ENCODE measurements around the gene TMEM51. TPM values are rescaled to one million over a fixed set of nuclear protein-coding genes. Genes with fewer than 3 reads are reported as not detected.
A peak's percentile ranks its signal among the peaks of the same experiment; 100 is the strongest.

The TMEM51 gene
- total and polyA plus RNA-seq, 2 of the 13 experiments (the other 11 are each of a cell fraction or from before 2014, with no cell fraction given): 12.2 to 22.3 TPM

GRCh38 chr1:15261155-15262002 is 107.8 kb downstream of the TMEM51 start:
- Histone ChIP-seq H3K79me2 (ENCODE audit: insufficient read depth, low read length) (no peaks in the 10 kb centered on the region), H3K9ac (ENCODE audit: insufficient read depth, low read depth, low read length) (no peak overlapping the region), H3K27me3 (ENCODE audit: control insufficient read depth in 1 of 2, insufficient read depth in 2 of 2, low read length in 2 of 2) (peaks cover 0 to 6% of the 10 kb centered on the region in 2 experiments; a peak in 2 of 5 replicates), H3K9me3 (ENCODE audit: low read length) (0 out of 2 replicates have a peak, but pooled peaks cover 5% of the 10 kb centered on the region), H2AFZ (ENCODE audit: low read length) (peak overlapping the region; percentile 45), H3K36me3 (replicated peaks in 1 of 2; ENCODE audit: control insufficient read depth in 1 of 2, insufficient read depth in 2 of 2, low read length in 2 of 2) (no peaks in the 10 kb centered on the region), H3K4me2 (ENCODE audit: low read depth, low read length) (peak overlapping the region; percentile 60), H3K27ac (ENCODE audit: extremely low read length, insufficient read depth, low read length) (no peak overlapping the region), H3K4me3 (replicated peaks in 1 of 3; ENCODE audit: insufficient read depth in 1 of 3, low read depth in 2 of 3, low read length in 3 of 3) (peak overlapping the region in 1 of 3 experiments; percentile 41; a peak in 2 of 6 replicates), H3K4me1 (ENCODE audit: insufficient read depth, low read length) (peaks cover 30% of the 10 kb centered on the region), H4K20me1 (ENCODE audit: insufficient read depth, low read length) (no peaks in the 10 kb centered on the region)
- DNase-seq (ENCODE audit: low spot score) (peak; percentile 68), ATAC-seq (peak; percentile 82), FAIRE-seq (no peak)
- BruUV-seq (replicated peaks): no TSS peak
- ChIA-PET POLR2A (interaction anchor here (0.8 kb wide), 1 partner anchor 109 kb away, joined by 3 read pairs; no protein-coding TSS in a partner anchor), CTCF (ENCODE audit: low intra/inter-chr PET ratio, low total read pairs) (no interaction called here)
- in situ Hi-C loops (cut with HindIII; ENCODE audit: extremely low pct_ligation_motif_present, low pct_unique_long_range_greater_than_20kb): no loop called here
- 18% methylated on average over 20 of the region's 20 CpGs for WGBS (ENCODE audit: low lambda C conversion rate)
- intact Hi-C loops (cut with micrococcal nuclease; ENCODE audit: unreplicated experiment): no loop called here
- TF ChIP-seq ZNF3 (CRISPR knock-in tag; IDR thresholded peaks at IDR 0.05) (peak; percentile 71), ZNF556 (CRISPR knock-in tag; IDR thresholded peaks at IDR 0.05; ENCODE audit: borderline replicate concordance) (no peak), SNAI1 (CRISPR knock-in tag; IDR thresholded peaks at IDR 0.05; ENCODE audit: borderline replicate concordance) (no peak), SOX13 (IDR thresholded peaks at IDR 0.05) (no peak), SOX13 (CRISPR knock-in tag; conservative IDR thresholded peaks at IDR 0.05 in 1 of 2, IDR thresholded peaks at IDR 0.05 in 1 of 2) (peak in 1 of 2 experiments; percentile 18; a peak in 1 of 4 replicates), GATAD2A (CRISPR knock-in tag; IDR thresholded peaks at IDR 0.05) (0 out of 2 replicates have a peak, but pooled peaks have one; percentile 29), ZNF629 (CRISPR knock-in tag; conservative IDR thresholded peaks at IDR 0.05) (peak; percentile 90), SOX5 (CRISPR knock-in tag; IDR thresholded peaks at IDR 0.05; ENCODE audit: borderline replicate concordance) (0 out of 2 replicates have a peak, but pooled peaks have one; percentile 23), CBFB (CRISPR knock-in tag; IDR thresholded peaks at IDR 0.05) (no peak), ZNF121 (CRISPR knock-in tag; IDR thresholded peaks at IDR 0.05) (peak; percentile 98), FOSL1 (CRISPR knock-in tag; IDR thresholded peaks at IDR 0.05; ENCODE audit: borderline replicate concordance) (0 out of 2 replicates have a peak, but pooled peaks have one; percentile 32), ATF2 (CRISPR knock-in tag; IDR thresholded peaks at IDR 0.05) (no peak), RXRB (CRISPR knock-in tag; IDR thresholded peaks at IDR 0.05; ENCODE audit: borderline replicate concordance) (peak; percentile 45; the same call in 1 of the 2 replicates), MYC (CRISPR knock-in tag; IDR thresholded peaks at IDR 0.05; ENCODE audit: borderline replicate concordance) (peak; percentile 13; the same call in 1 of the 2 replicates), ATF3 (CRISPR knock-in tag; IDR thresholded peaks at IDR 0.05) (peak; percentile 66), MXI1 (IDR thresholded peaks at IDR 0.05; ENCODE audit: borderline replicate concordance, low read depth, low read length) (peak; percentile 61; the same call in 2 of the 3 replicates), ERF (CRISPR knock-in tag; IDR thresholded peaks at IDR 0.05) (0 out of 2 replicates have a peak, but pooled peaks have one; percentile 23), ZBTB26 (CRISPR knock-in tag; IDR thresholded peaks at IDR 0.05; ENCODE audit: borderline replicate concordance) (0 out of 2 replicates have a peak, but pooled peaks have one; percentile 54), GFI1 (CRISPR knock-in tag; IDR thresholded peaks at IDR 0.05; ENCODE audit: borderline replicate concordance) (no peak), ELF1 (CRISPR knock-in tag; IDR thresholded peaks at IDR 0.05) (peak; percentile 70), PBX2 (CRISPR knock-in tag; IDR thresholded peaks at IDR 0.05) (0 out of 2 replicates have a peak, but pooled peaks have one; percentile 51)
